H7 (cell line): ENCODE data around the gene CIZ1. TPM values are rescaled to one million over a fixed set of nuclear protein-coding genes. Genes with fewer than 3 reads are reported as not detected.
"Not testable (repeated sequence)": the region's sequence is repeated elsewhere in the genome, so short reads cannot be mapped to it uniquely, and the experiment has no call there.

Experiments used
- DNase-seq: peaks from one replicate; pipeline ENCODE4 v3.0.0; 2012
- H3K27me3 ChIP-seq: 2 replicates; pipeline ENCODE4 v1.6.0; 2011; ENCODE audit warnings: mild to moderate bottlenecking, low read length; ENCODE audit not compliant: control insufficient read depth, insufficient read depth
- H3K36me3 ChIP-seq: replicated peaks from 2 replicates; pipeline ENCODE4 v1.5.1; 2011; ENCODE audit warnings: low read length; ENCODE audit not compliant: control insufficient read depth, insufficient read depth
- H3K4me3 ChIP-seq: 2 replicates; pipeline ENCODE4 v1.5.1; 2011; ENCODE audit warnings: low read depth, mild to moderate bottlenecking, control low read depth, low read length, moderate library complexity; ENCODE audit not compliant: insufficient read depth
- total RNA-seq: library from RNA; depleted of rRNA; stranded (reverse); fragments of >200 nt; shearing (Covaris generic); gene quantifications from 2 replicates; pipeline ENCODE4 v1.2.3, GENCODE V29; 2014

The CIZ1 gene
- total RNA-seq, 1 experiment from 2014 or later = 36.8 TPM

GRCh38 chr9:128185979-128186965 is 5.1 kb downstream of the CIZ1 start:
- H3K27me3 ChIP-seq = no peaks in the 10 kb centered on the region
- peaks cover 11% of the 10 kb centered on the region for H3K36me3 ChIP-seq
- no peak for DNase-seq
- no peak overlapping the region for H3K4me3 ChIP-seq

DNA sequence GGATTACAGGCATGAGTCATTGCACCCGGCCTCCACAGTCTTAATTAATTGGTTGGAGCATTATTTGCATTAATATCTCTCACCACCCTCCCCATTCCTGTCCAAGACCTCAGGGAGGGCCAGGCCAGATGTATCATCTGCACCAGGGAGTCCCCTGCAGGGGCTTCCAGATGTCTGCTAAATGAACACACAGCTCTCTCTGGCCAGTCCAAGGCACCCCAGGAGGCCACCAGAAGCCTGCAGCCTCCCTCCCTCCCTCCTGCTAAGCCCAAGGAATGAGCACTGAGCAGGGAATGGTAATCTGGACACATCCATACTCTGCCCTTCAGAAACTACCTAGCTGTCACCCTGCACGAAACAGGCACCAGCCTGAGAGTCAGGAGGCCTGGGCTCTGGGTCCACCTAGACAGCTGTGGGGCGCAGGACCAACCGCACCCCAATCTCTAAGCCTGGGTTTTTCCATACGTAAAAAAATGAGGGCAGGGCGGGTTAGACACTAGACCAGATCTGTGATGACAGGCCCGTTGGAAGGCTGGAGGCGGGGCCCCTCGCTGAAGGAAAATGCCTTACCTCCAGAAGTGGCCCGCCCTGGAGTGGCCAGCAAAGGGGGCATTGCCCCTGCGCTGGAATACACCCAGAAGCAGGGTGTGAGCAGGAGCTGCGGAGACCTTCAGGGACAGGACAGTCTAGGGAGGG is 8.3 kb downstream of the CIZ1 start:
- no peak for DNase-seq
- H3K4me3 ChIP-seq = no peak overlapping the region
- H3K27me3 ChIP-seq = no peaks in the 10 kb centered on the region
- peaks cover 24% of the 10 kb centered on the region for H3K36me3 ChIP-seq

DNA sequence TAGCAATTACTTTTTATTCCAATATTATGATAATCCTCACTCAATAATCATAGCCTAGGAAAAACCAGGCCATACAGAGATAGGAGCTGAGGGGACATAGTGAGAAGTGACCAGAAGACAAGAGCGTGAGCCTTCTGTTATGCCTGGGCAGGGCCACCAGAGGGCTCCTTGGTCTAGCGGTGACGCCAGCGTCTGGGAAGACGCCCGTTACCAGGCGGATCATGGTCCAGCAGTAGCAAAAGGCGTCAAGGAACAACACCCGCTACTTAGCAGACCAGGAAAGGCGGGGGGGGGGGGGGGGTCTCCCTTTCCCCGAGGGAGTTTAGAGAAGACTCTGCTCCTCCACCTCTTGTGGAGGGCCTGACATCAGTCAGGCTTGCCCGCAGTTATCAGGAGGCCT is 9.9 kb downstream of the CIZ1 start:
- not testable (repeated sequence) for H3K4me3 ChIP-seq, DNase-seq, H3K27me3 ChIP-seq
- H3K36me3 ChIP-seq = peaks cover 29% of the 10 kb centered on the region

GRCh38 chr9:128180447-128180846 is 10.9 kb downstream of the CIZ1 start:
- Histone ChIP-seq H3K27me3 (no peaks in the 10 kb centered on the region), H3K4me3 (no peak overlapping the region), H3K36me3 (peaks cover 35% of the 10 kb centered on the region)
- no peak for DNase-seq

GRCh38 chr9:128180001-128180400 is 11.4 kb downstream of the CIZ1 start:
- DNase-seq = no peak
- no peaks in the 10 kb centered on the region for H3K27me3 ChIP-seq
- peaks cover 35% of the 10 kb centered on the region for H3K36me3 ChIP-seq
- H3K4me3 ChIP-seq = no peak overlapping the region

DNA sequence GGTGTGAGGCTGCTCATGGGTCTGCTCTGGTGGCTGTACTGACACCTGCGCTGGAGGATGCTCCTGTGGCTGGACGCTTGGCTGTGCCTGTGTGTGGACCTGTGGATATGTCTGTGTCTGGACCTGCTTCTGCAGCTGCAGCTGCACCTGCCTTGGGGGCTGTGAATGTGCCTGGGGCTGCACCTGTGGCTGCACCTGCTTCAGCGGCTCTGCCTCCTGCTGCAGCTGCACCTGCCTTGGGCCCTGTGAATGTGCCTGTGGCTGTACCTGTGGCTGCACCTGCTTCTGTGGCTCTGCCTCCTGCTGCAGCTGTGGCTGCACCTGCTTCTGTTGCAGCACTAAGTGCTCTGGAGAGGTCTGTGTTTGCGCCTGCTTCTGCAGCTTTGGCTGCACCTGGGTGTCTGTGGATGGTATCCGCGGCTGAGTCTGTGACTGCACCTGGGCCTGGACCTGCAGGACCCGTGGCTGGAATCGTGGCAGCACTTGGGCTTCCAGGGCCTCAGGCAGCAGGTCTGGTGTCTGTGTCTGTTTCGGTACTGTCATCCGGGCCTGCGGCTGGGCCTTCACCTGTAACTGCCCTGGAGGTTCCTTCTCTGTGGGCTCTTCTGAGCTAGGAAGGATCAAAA is 12.5 kb downstream of the CIZ1 start:
- Histone ChIP-seq H3K4me3 (no peak overlapping the region), H3K27me3 (no peaks in the 10 kb centered on the region), H3K36me3 (peaks cover 35% of the 10 kb centered on the region)
- no peak for DNase-seq

DNA sequence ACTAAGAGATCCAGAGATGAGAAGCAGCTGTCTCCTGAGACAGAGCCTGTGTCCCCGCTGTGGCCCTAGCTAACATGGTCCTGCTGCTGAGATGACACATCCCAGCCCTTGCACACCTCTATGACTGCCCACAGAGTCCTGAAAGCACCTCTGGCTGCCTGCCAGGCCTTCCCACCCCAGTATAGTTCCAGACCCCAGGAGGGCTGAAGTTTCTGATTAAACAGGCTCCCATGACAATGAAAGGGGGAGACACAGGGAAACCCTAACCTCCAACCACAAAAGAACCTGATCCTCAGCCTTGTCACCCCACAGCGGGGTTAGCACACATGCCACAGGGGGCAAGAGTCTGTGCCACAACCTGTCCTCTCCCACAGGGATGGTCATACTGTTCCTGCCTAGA is 15.6 kb downstream of the CIZ1 start:
- DNase-seq = no peak
- Histone ChIP-seq H3K36me3 (peaks cover 33% of the 10 kb centered on the region), H3K27me3 (no peaks in the 10 kb centered on the region), H3K4me3 (no peak overlapping the region)

GRCh38 chr9:128175102-128175563 is 16.2 kb downstream of the CIZ1 start:
- H3K27me3 ChIP-seq = no peaks in the 10 kb centered on the region
- DNase-seq = no peak
- H3K36me3 ChIP-seq = peaks cover 30% of the 10 kb centered on the region
- H3K4me3 ChIP-seq = no peak overlapping the region

DNA sequence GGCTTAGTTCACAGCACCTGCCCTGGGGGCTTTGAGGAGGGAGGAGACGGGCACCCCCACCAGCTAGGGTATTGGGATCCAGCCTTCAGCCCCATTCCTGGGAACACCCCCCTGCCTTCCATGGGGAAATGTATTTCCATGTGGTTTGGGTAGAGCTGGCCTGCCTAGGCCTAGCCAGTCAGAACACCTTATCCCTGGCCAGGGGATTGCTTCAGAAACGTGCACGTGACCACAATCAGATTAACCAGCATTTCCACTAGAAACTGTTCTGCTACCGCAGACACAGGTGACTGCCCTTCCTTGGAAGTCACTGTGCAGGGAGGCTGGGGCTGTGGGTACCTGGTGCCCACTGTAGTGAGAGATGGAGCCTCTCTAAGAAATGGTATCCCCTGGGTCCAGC is 17.3 kb downstream of the CIZ1 start:
- H3K4me3 ChIP-seq = no peak overlapping the region
- no peak for DNase-seq
- peaks cover 31% of the 10 kb centered on the region for H3K36me3 ChIP-seq
- no peaks in the 10 kb centered on the region for H3K27me3 ChIP-seq

DNA sequence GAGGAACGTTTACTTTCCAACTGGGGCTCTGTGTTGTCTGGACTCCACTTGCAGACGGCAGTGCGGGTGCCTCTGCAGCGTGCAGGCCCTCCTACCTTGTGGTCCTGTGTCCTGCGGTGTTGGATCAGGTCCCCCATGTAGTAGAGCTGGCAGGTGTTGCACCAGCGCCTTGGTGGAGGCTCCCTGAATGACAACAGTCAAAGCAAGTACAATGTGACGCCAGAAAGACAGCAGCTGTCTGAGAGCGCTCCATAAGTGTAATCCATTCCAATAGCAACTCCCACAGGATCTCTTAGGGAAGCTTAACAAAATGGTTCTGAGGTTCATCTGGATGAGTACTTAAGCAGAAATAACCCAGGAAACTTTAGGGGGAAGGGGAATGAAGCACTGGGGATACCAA is 21.4 kb downstream of the CIZ1 start:
- no peak for DNase-seq
- Histone ChIP-seq H3K36me3 (peaks cover 20% of the 10 kb centered on the region), H3K27me3 (no peaks in the 10 kb centered on the region), H3K4me3 (no peak overlapping the region)

- H3K4me3 ChIP-seq = no peak overlapping the region
- peaks cover 20% of the 10 kb centered on the region for H3K36me3 ChIP-seq
- H3K27me3 ChIP-seq = no peaks in the 10 kb centered on the region
- no peak for DNase-seq
Observed at GRCh38 chr9:128169492-128169891, 21.9 kb downstream of the CIZ1 start.

DNA sequence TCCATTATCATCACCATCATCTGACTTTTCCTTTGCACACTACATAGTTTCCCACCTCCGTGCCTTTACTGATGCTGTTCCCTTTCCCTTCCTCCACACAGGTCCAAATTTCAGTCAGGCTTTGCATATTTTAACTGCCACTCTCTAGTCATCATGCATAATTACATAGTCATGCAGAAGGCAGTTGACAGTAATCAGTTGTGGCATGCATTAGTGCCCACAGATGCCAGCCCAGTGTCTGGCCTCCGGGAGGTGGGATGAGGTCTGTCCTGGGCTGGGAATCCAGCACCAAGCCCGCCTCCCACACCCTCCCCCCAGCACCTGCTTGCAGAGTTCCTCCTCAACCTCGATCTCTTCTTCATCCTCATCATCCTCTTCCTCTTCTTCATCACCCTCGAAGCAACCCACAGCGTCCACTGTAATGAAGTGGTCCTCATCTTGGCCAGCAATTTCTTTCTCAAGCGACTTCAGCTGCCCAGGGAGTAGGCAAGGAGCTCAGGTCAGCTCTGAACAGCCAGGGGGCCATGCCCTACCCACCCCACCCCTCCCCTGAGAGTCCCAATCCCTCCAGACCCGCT is 22.6 kb downstream of the CIZ1 start:
- Histone ChIP-seq H3K27me3 (no peaks in the 10 kb centered on the region), H3K36me3 (peaks cover 21% of the 10 kb centered on the region), H3K4me3 (no peak overlapping the region)
- no peak for DNase-seq

DNA sequence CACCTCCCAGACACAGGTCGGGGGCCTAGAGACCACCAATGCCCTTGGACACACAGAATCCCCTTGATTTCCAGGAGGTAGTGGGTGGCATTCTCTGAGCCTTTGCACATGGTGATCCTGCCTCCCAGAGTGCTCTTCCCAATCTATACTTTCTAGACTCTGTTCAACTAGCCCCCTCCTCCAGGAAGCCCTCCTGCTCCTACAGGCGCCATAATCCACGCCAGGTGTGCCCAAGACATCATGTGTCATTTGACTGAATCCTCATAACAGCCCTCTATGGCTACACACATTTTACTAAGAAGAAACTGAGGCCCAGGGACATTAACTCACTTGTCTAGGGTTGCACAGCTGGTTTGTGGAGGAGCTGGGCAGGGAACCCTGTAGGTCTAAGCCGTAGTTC is 24.2 kb downstream of the CIZ1 start:
- no peak for DNase-seq
- peaks cover 29% of the 10 kb centered on the region for H3K36me3 ChIP-seq

DNA sequence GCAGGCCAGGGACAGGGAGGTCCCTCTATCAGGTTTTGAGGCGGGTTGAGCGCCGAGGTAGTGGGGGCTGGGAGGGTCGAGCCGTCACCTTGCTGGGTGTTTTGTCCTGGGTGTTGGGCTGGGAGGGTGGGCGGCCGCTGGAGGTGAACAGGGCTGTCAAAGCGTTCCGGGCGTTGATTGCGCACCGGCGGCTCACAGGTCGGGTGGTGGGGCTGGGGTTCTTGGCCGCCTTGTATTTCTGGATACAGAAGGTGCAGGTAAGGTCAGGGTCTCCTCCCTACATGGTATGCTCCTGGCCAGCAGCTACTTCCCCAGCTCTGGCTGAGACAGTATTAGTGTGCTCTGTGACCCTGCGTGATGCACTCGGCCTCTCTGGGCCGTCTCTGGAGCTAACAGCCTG is 25.2 kb downstream of the CIZ1 start:
- no peak for DNase-seq
- H3K27me3 ChIP-seq = no peaks in the 10 kb centered on the region
- peaks cover 29% of the 10 kb centered on the region for H3K36me3 ChIP-seq
- no peak overlapping the region for H3K4me3 ChIP-seq

More for the DNA sequence above, 24.2 kb downstream of the CIZ1 start:
- H3K27me3 ChIP-seq = no peaks in the 10 kb centered on the region
- no peak overlapping the region for H3K4me3 ChIP-seq
